ENCODE results near the gene KRT83.

Gene KRT83

DNA sequence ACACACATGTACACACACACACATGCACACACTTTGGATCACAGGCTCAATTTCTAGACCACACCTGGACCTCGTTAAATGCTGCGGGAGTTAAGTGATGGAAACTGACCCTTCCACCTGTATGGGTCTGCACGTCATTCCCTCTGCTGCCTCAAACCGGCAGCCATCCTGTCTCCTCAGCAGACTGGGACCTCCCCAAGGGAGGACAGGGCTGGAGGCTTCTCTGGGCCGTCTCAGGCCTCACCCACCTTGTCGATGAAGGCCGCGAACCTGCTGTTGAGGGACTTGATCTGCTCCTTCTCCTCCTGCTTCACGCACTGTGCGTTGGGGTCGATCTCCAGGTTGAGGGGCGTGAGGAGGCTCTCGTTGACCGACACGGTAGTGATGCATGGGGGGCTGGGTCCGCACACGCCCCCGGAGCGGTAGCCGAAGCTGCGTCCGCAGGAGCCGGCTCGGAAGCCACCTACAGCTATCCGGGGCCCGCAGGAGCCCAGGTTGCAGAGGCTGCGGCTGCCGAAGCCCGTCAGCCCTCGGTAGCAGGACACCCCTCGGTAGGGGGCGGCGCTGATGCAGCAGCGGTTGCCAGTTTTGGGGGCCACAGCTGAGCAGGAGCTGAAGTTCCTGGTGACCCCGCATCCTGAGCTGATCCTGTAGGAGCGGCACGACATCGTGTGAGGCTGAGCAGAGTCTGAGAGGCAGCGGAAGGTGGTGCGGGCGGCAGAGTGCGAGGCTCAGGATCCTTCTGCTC lies 45.7 kb upstream of the KRT83 start, which contains the start of gene KRT85:
Gene KRT85 (minus strand): TSS at position 744 of the 748 bp plus-strand sequence. CDS start 76 bp downstream, at position 668.
- TF ChIP-seq KLF8 (tag by site-specific recombination; IDR thresholded peaks at IDR 0.05) (no peak), ZNF514 (tag by site-specific recombination; IDR thresholded peaks at IDR 0.05) (no peak)
- Histone ChIP-seq H3K27ac (ENCODE audit: extremely low read depth, low read depth, low read length) (no peak within 1 kb of the TSS), H3K36me3 (ENCODE audit: control insufficient read depth in 2 of 2, insufficient read depth in 1 of 2, low read length in 2 of 2) (no peaks in the 10 kb centered on the region), H3K4me1 (ENCODE audit: control insufficient read depth, insufficient read depth, low read length) (no peaks in the 10 kb centered on the region), H3K4me3 (ENCODE audit: low read depth, low read length) (no peak within 1 kb of the TSS), H3K9me3 (ENCODE audit: control insufficient read depth, insufficient read depth, low read depth, low read length) (no peaks in the 10 kb centered on the region)
- ChIA-PET CTCF (interaction anchor here (0.5 to 10.0 kb wide), 5 partner anchors 185 to 682 kb away, joined by 3 to 200 read pairs (median 3); no protein-coding TSS in a partner anchor), POLR2A (no interaction called here)

DNA sequence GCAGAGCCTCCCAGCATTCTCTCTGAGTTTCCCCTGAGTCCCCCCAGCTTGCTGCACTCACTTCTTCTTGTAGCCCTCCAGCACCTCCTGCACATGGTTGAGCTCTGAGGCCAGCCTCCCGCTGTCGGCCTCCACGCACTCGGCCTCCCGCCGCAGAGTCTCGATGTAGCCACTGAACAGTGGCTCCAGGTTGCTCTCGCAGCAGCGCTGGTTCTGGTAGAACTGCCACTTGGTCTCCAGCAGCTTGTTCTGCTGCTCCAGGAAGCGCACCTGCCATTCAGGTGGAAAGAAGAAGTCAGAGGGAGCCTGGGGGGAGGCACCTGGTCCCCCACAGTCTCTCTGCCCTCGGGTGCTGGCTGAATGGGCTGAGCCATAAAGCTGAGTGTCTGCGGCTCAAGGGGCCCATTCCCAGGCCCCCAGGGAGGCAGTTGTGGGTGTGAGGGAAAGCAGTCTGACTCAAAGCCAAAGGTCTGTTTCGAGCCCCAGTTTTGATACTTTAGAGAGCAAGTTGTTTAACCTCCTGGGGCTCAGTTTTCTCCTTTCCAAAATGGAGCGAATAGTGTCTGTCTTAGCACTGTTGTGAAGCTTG lies 43.8 kb upstream of the KRT83 start:
- Histone ChIP-seq H3K27ac (ENCODE audit: extremely low read depth, low read depth, low read length) (no peak overlapping the region), H3K4me3 (ENCODE audit: low read depth, low read length) (no peak overlapping the region), H3K4me1 (ENCODE audit: control insufficient read depth, insufficient read depth, low read length) (no peaks in the 10 kb centered on the region), H3K9me3 (ENCODE audit: control insufficient read depth, insufficient read depth, low read depth, low read length) (no peaks in the 10 kb centered on the region), H3K36me3 (ENCODE audit: control insufficient read depth in 2 of 2, insufficient read depth in 1 of 2, low read length in 2 of 2) (no peaks in the 10 kb centered on the region)
- TF ChIP-seq ZNF561 (tag by site-specific recombination; IDR thresholded peaks at IDR 0.05; ENCODE audit: borderline replicate concordance) (no peak), ZNF350 (tag by site-specific recombination; IDR thresholded peaks at IDR 0.05) (no peak), ZNF626 (tag by site-specific recombination; IDR thresholded peaks at IDR 0.05) (no peak), ZBTB7A (tag by site-specific recombination; IDR thresholded peaks at IDR 0.05; ENCODE audit: low read depth) (no peak), ZNF549 (tag by site-specific recombination; IDR thresholded peaks at IDR 0.05) (no peak), ZNF184 (tag by site-specific recombination; IDR thresholded peaks at IDR 0.05) (no peak), ZNF24 (tag by site-specific recombination; IDR thresholded peaks at IDR 0.05) (no peak), ZIC2 (tag by site-specific recombination; IDR thresholded peaks at IDR 0.05) (no peak), ZNF239 (tag by site-specific recombination; IDR thresholded peaks at IDR 0.05) (no peak)
- TF ChIP-seq, protein P1, sequence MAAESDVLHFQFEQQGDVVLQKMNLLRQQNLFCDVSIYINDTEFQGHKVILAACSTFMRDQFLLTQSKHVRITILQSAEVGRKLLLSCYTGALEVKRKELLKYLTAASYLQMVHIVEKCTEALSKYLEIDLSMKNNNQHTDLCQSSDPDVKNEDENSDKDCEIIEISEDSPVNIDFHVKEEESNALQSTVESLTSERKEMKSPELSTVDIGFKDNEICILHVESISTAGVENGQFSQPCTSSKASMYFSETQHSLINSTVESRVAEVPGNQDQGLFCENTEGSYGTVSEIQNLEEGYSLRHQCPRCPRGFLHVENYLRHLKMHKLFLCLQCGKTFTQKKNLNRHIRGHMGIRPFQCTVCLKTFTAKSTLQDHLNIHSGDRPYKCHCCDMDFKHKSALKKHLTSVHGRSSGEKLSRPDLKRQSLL (tag by site-specific recombination; IDR thresholded peaks at IDR 0.05), result no peak
- TF ChIP-seq, protein P2, sequence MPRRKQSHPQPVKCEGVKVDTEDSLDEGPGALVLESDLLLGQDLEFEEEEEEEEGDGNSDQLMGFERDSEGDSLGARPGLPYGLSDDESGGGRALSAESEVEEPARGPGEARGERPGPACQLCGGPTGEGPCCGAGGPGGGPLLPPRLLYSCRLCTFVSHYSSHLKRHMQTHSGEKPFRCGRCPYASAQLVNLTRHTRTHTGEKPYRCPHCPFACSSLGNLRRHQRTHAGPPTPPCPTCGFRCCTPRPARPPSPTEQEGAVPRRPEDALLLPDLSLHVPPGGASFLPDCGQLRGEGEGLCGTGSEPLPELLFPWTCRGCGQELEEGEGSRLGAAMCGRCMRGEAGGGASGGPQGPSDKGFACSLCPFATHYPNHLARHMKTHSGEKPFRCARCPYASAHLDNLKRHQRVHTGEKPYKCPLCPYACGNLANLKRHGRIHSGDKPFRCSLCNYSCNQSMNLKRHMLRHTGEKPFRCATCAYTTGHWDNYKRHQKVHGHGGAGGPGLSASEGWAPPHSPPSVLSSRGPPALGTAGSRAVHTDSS (tag by site-specific recombination; IDR thresholded peaks at IDR 0.05), result no peak
- TF ChIP-seq, protein P3, sequence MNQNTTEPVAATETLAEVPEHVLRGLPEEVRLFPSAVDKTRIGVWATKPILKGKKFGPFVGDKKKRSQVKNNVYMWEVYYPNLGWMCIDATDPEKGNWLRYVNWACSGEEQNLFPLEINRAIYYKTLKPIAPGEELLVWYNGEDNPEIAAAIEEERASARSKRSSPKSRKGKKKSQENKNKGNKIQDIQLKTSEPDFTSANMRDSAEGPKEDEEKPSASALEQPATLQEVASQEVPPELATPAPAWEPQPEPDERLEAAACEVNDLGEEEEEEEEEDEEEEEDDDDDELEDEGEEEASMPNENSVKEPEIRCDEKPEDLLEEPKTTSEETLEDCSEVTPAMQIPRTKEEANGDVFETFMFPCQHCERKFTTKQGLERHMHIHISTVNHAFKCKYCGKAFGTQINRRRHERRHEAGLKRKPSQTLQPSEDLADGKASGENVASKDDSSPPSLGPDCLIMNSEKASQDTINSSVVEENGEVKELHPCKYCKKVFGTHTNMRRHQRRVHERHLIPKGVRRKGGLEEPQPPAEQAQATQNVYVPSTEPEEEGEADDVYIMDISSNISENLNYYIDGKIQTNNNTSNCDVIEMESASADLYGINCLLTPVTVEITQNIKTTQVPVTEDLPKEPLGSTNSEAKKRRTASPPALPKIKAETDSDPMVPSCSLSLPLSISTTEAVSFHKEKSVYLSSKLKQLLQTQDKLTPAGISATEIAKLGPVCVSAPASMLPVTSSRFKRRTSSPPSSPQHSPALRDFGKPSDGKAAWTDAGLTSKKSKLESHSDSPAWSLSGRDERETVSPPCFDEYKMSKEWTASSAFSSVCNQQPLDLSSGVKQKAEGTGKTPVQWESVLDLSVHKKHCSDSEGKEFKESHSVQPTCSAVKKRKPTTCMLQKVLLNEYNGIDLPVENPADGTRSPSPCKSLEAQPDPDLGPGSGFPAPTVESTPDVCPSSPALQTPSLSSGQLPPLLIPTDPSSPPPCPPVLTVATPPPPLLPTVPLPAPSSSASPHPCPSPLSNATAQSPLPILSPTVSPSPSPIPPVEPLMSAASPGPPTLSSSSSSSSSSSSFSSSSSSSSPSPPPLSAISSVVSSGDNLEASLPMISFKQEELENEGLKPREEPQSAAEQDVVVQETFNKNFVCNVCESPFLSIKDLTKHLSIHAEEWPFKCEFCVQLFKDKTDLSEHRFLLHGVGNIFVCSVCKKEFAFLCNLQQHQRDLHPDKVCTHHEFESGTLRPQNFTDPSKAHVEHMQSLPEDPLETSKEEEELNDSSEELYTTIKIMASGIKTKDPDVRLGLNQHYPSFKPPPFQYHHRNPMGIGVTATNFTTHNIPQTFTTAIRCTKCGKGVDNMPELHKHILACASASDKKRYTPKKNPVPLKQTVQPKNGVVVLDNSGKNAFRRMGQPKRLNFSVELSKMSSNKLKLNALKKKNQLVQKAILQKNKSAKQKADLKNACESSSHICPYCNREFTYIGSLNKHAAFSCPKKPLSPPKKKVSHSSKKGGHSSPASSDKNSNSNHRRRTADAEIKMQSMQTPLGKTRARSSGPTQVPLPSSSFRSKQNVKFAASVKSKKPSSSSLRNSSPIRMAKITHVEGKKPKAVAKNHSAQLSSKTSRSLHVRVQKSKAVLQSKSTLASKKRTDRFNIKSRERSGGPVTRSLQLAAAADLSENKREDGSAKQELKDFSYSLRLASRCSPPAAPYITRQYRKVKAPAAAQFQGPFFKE (tag by site-specific recombination; IDR thresholded peaks at IDR 0.05; ENCODE audit: borderline replicate concordance), result no peak
- TF ChIP-seq, protein P4, sequence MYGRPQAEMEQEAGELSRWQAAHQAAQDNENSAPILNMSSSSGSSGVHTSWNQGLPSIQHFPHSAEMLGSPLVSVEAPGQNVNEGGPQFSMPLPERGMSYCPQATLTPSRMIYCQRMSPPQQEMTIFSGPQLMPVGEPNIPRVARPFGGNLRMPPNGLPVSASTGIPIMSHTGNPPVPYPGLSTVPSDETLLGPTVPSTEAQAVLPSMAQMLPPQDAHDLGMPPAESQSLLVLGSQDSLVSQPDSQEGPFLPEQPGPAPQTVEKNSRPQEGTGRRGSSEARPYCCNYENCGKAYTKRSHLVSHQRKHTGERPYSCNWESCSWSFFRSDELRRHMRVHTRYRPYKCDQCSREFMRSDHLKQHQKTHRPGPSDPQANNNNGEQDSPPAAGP (tag by site-specific recombination; IDR thresholded peaks at IDR 0.05), result no peak
- ChIA-PET CTCF (interaction anchor here (0.6 to 2.7 kb wide), 11 partner anchors 8 to 549 kb away, joined by 3 to 14 read pairs (median 3); no protein-coding TSS in a partner anchor), POLR2A (no interaction called here)

Measured in HEK293 (cell line).